GM12875 (cell line): ENCODE results near the gene POC5.
"Not testable (repeated sequence)": the region's sequence is repeated elsewhere in the genome, so short reads cannot be mapped to it uniquely, and the experiment has no call there.

ENCODE experiments used
- H3K4me3 ChIP-seq: one replicate; pipeline ENCODE4 v1.5.1; 2011; ENCODE audit warnings: low read depth, low read length, control low read depth
- TF ChIP-seq, protein P1 (sequence below): IDR thresholded peaks from 2 replicates; pipeline ENCODE4 v1.5.1; 2011; ENCODE audit warnings: low read depth, mild to moderate bottlenecking, control low read depth, inconsistent platforms, low read length, moderate library complexity, borderline replicate concordance; ENCODE audit not compliant: insufficient read depth

POC5 gene

DNA sequence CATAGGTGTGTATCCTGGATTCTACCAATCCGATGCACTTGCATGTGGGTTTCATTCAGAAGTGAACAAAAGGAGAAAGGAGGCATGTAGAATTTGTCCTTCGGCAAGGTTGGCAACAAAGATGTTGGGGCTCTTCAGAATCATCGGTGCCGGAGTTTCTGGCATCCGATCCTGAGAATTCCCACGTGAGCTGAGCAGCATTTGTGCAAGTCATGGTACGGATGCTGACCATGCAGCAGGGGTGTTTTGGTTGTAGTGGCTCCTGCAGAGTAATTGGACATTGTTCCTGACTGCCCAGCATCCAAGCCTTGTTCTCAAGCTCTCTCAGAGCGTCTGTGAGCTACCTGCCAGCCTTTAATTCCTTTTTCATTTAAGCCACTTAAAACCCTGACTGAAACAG is 19.0 kb upstream of the POC5 start:
- H3K4me3 ChIP-seq, result no peak overlapping the region
- TF ChIP-seq, protein P1, sequence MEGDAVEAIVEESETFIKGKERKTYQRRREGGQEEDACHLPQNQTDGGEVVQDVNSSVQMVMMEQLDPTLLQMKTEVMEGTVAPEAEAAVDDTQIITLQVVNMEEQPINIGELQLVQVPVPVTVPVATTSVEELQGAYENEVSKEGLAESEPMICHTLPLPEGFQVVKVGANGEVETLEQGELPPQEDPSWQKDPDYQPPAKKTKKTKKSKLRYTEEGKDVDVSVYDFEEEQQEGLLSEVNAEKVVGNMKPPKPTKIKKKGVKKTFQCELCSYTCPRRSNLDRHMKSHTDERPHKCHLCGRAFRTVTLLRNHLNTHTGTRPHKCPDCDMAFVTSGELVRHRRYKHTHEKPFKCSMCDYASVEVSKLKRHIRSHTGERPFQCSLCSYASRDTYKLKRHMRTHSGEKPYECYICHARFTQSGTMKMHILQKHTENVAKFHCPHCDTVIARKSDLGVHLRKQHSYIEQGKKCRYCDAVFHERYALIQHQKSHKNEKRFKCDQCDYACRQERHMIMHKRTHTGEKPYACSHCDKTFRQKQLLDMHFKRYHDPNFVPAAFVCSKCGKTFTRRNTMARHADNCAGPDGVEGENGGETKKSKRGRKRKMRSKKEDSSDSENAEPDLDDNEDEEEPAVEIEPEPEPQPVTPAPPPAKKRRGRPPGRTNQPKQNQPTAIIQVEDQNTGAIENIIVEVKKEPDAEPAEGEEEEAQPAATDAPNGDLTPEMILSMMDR, result no peak

DNA sequence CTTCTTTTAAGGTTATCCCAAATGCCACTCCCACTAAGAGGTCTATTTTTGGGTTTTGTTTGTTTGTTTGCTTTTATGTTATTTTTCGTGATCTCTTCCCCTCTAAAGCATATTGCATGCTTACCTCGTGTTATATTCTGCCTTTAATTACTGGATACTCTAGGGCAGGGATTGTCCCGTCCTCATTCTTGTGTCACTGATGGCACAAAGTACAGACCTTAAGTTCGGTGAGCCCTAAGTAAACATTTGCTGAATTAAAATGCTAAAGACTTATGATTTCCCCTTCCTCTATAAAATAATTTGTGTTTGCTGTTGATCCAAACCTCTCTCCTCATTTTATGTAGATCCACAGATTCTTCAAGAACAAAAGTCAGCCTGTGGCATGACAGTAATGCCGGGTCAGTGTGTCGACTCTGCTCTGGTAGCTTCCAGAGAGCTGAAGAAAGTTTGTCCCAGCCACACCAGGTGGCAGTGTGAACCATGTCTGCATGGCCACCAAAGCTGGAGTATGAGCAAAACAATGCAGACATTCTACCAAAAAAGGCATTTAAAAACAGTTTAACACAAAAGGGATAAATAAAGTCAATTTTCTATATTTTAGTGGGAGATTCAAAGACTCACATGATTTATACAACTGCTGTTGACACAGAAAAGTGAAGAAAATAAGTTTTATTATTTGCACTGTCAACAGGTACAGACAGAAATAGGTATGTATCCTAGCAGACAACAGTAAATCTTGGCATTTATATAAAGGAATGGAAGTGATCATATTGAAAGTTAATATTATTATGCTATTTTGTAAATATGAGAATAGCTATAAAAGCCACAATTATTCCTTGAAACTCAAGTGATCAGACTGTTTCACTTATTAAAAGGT is 17.9 kb upstream of the POC5 start:
- TF ChIP-seq, protein P1, result peak; percentile 61
- H3K4me3 ChIP-seq, result no peak overlapping the region

DNA sequence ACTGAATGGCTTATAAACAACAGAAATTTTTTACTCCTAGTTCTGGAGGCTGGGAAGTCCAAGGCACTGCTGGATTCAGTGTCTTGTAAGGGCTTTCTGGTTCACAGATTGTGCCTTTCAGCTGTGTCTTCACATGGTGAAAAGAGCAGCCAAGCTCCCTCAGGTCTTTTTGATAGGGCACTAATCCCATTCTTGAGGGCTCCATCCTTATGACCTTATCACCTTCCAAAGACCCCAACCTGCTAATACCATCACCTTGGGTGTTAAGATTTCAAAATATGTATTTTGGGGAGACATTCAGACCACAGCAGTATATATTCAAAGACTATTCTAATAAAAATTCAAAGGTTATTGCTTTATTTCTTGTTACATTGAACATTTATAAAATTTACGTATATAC is 16.5 kb upstream of the POC5 start:
- TF ChIP-seq, protein P1, result no peak
- no peak overlapping the region for H3K4me3 ChIP-seq

DNA sequence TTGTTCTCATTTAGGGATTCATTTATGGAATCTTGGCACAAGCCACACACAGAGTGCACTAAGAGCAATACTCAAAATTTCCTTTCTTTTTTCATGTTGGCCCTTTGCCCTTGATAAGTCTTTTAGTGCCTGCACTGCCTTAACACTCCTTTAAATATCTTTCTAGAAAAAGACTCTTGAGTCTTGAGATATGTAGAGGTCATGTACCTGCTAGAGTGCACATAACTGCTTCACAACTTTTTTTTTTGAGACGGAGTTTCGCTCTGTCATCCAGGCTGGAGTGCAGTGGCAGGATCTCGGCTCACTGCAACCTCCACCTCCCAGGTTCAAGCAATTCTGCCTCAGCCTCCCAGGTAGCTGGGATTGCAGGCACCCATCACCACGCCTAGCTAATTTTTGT is 14.3 kb upstream of the POC5 start:
- not testable (repeated sequence) for H3K4me3 ChIP-seq

DNA sequence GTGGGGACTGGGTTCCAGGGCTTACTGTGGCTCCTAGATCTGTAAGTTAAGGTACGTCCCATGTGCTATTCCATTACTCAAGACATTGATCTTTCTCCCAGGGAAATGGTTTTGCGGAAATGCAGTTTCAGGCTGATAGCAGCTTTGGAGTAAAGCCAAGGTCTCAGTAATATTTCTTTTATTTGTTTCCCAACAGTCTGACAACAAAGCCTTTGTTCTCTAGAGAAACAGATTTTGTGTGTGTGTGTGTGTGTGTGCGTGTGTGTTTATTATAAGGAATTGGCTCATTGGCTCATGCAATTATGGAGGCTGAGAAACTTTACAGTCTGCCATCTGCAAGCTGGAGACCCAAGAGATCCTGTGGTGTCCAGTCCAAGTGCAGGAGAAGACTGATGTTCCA is 12.1 kb upstream of the POC5 start:
- TF ChIP-seq, protein P1, result no peak
- no peak overlapping the region for H3K4me3 ChIP-seq

DNA sequence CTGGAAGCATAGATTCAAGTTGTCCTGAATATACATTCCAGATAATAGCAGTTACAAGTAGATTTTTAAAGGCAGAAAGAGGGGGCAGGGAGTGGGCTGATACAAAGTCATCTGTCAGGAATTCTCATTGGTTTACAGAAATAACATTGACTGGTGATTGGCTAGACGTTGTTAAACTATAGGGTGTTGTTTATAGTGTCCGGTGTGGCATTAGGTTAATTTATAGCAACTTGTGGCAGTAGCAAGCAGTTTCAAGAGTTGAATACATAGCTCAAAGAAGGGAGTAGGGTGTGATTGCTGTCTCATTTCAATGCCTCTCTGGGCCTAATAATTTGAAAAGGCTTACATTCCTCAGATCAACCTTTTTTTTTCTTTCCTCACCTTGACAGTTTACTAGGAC is 10.7 kb upstream of the POC5 start:
- TF ChIP-seq, protein P1, result no peak
- H3K4me3 ChIP-seq, result no peak overlapping the region

DNA sequence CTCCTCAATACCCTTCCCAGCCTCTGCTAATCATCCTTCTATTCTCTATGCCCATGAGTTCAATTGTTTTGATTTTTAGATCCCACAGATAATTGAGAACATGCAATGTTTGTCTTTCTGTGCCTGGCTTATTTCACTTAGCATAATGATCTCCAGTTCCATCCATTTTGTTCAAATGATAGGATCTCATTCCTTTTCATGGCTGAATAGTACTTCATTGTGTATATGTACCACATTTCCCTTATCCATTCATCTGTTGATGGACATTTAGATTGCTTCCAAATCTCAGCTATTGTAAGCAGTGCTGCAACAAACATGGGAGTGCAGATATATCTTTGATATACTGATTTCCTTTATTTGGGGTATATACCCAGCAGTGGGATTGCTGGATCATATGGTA is 9.0 kb upstream of the POC5 start:
- H3K4me3 ChIP-seq, result not testable (repeated sequence)

DNA sequence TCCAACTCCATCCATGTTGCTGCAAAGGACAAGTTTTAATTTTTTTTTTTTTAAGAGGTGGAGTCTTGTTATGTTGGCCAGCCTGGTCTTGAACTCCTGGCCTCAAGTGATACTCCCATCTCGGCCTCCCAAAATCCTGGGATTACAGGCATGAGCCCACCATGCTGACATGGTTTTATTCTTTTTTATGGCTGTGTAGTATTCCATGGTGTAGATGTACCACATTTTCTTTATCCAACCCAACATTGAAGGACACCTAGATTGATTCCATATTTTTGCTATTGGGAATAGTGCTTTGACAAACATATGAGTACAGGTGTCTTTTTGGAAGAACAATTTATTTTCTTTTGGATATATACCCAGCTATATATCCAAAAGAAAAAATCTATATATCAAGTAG is 6.1 kb upstream of the POC5 start:
- TF ChIP-seq, protein P1, result no peak
- no peak overlapping the region for H3K4me3 ChIP-seq
